Pancreas (tissue), 10 donors: ENCODE measurements around the gene TAF11L5. TPM values are rescaled to one million over a fixed set of nuclear protein-coding genes. Genes with fewer than 3 reads are reported as not detected.
"Not testable (repeated sequence)": the region's sequence is repeated elsewhere in the genome, so short reads cannot be mapped to it uniquely, and the experiment has no call there.

Source experiments
- ATAC-seq, 4 donors: fragments of 200-7000 bp; cut with Tn5 transposase; one replicate each; pipeline versions ENCODE4 v1.8.0 to v1.9.1; 2020; ENCODE audit warnings: mild to moderate bottlenecking in 4 of 4, moderate library complexity in 4 of 4
- DNase-seq, 6 donors: peaks; one replicate each; pipeline ENCODE4 v3.0.0-alpha.2; 2020
- FAIRE-seq: peaks from 2 replicates; lab custom pipeline; 2012; peaks lifted over from hg19 to GRCh38; lab: Jason Lieb, UNC
- H3K27ac ChIP-seq, 4 donors: fragments of 200-600 bp; sonication (generic); 1 replicate in 3 of 4; 2 replicates in 1 of 4; pipeline versions ENCODE4 v1.5.0 to v1.8.0; 2020
- H3K27me3 ChIP-seq, 4 donors: fragments of 200-600 bp; one replicate each; pipeline ENCODE4 v1.8.0; 2021
- H3K36me3 ChIP-seq, 3 donors: fragments of 200-600 bp; sonication (generic) in 1 of 3; one replicate each; pipeline versions ENCODE4 v1.5.0 to v1.8.0; 2020 to 2021
- H3K4me1 ChIP-seq, 3 donors: fragments of 200-600 bp; one replicate each; pipeline ENCODE4 v1.8.0; 2021
- H3K4me3 ChIP-seq, 4 donors: fragments of 200-600 bp; sonication (generic) in 2 of 4; one replicate each; pipeline versions ENCODE4 v1.5.0 to v1.8.0; 2020 to 2021
- H3K9me3 ChIP-seq, 4 donors: fragments of 200-600 bp; one replicate each; pipeline ENCODE4 v1.8.0; 2021
- WGBS, 2 donors: extraction: QIAGEN DNeasy Blood & Tissue Kit; methylation state at CpG; one replicate each; pipeline ENCODE4 v1.1.7; 2013; 5-methylcytosine and 5-hydroxymethylcytosine counted together
- intact Hi-C, 3 donors: fragments of 100-400 bp; cut with DNase I; formaldehyde crosslinking; loops; one replicate each; pipeline versions ENCODE4 v1.11.1 to v1.14.2; 2022
- polyA plus RNA-seq, 2 donors: library from polyadenylated mRNA; stranded (reverse); fragments of 200-250 nt; gene quantifications; one replicate each; pipeline ENCODE4 v1.2.3, GENCODE V29; 2013
- total RNA-seq, 6 donors: library from RNA; stranded (reverse); fragmentation: NEBNext Ultra II Directional in 4 of 6; extraction: Animal tissue kit (Norgen Biotek cat#: 25700) in 4 of 6; gene quantifications; one replicate each; pipeline versions ENCODE4 v1.2.1 to v1.2.4, GENCODE V29; 2021 to 2023
- TF ChIP-seq, protein P1 (sequence below), 4 donors: fragments of 200-600 bp; sonication (generic) in 3 of 4; IDR thresholded peaks; one replicate each; pipeline versions ENCODE4 v1.5.0 to v1.8.0; 2021; ENCODE audit warnings: antibody characterized with exemption in 4 of 4
- donor health status: healthy with polysubstance abuse.
- donor health status: DM: no; HTN: no; CAD: no; lungs with moderate emphysema.
- donor health status: DM: no; HTN: no; CAD: no.
- donor health status: control.
- donor health status: control.
- donor health status: Bipolar disorder and iron deficiency.
- donor health status: DM: yes; HTN: yes; CAD: no.
- donor health status: DM: no; HTN: no; CAD: no.
- donor health status: DM: no; HTN: no; CAD: no.
- donor health status: DM: yes; HTN: yes; CAD: no.

The TAF11L5 gene
- total RNA-seq (not detected), polyA plus RNA-seq (not detected)

GRCh38 chr5:17524935-17525334 is at the start of gene TAF11L5:
TAF11L5 (plus strand) TSS chr5:17525235.
- H3K9me3 ChIP-seq, FAIRE-seq, H3K4me3 ChIP-seq, H3K36me3 ChIP-seq, H3K27me3 ChIP-seq, H3K27ac ChIP-seq, H3K4me1 ChIP-seq, ATAC-seq, intact Hi-C loops, DNase-seq: not testable (repeated sequence)
- WGBS, 2 donors, result no CpG with 5 or more reads among the region's 15 CpGs

- Histone ChIP-seq H3K9me3 (no peaks in the 10 kb centered on the region), H3K4me1 (no peaks in the 10 kb centered on the region), H3K36me3 (no peaks in the 10 kb centered on the region), H3K27ac (no peak overlapping the region), H3K27me3 (no peaks in the 10 kb centered on the region), H3K4me3 (no peak overlapping the region)
- 53 to 66% methylated on average over 3 of the region's 3 CpGs for WGBS, 2 donors
- FAIRE-seq, result no peak
- TF ChIP-seq, protein P1, sequence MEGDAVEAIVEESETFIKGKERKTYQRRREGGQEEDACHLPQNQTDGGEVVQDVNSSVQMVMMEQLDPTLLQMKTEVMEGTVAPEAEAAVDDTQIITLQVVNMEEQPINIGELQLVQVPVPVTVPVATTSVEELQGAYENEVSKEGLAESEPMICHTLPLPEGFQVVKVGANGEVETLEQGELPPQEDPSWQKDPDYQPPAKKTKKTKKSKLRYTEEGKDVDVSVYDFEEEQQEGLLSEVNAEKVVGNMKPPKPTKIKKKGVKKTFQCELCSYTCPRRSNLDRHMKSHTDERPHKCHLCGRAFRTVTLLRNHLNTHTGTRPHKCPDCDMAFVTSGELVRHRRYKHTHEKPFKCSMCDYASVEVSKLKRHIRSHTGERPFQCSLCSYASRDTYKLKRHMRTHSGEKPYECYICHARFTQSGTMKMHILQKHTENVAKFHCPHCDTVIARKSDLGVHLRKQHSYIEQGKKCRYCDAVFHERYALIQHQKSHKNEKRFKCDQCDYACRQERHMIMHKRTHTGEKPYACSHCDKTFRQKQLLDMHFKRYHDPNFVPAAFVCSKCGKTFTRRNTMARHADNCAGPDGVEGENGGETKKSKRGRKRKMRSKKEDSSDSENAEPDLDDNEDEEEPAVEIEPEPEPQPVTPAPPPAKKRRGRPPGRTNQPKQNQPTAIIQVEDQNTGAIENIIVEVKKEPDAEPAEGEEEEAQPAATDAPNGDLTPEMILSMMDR (IDR thresholded peaks at IDR 0.05), result no peak
- ATAC-seq, result no peak
- intact Hi-C loops, result no loop called here
- DNase-seq, result no peak
Observed at GRCh38 chr5:17477043-17477442, 48.0 kb upstream of the TAF11L5 start.

- no peaks in the 10 kb centered on the region for H3K9me3 ChIP-seq
- no peaks in the 10 kb centered on the region for H3K27me3 ChIP-seq
- TF ChIP-seq, protein P1 (IDR thresholded peaks at IDR 0.05), result no peak
- no peaks in the 10 kb centered on the region for H3K36me3 ChIP-seq
- no peaks in the 10 kb centered on the region for H3K4me1 ChIP-seq
- ATAC-seq (no peak), FAIRE-seq (no peak), DNase-seq (no peak)
- H3K4me3 ChIP-seq, result no peak overlapping the region
- 56 to 58% methylated on average over 7 of the region's 7 CpGs for WGBS, 2 donors
- intact Hi-C loops, result no loop called here
- no peak overlapping the region for H3K27ac ChIP-seq
Observed at GRCh38 chr5:17477573-17478265, 47.3 kb upstream of the TAF11L5 start.

DNA sequence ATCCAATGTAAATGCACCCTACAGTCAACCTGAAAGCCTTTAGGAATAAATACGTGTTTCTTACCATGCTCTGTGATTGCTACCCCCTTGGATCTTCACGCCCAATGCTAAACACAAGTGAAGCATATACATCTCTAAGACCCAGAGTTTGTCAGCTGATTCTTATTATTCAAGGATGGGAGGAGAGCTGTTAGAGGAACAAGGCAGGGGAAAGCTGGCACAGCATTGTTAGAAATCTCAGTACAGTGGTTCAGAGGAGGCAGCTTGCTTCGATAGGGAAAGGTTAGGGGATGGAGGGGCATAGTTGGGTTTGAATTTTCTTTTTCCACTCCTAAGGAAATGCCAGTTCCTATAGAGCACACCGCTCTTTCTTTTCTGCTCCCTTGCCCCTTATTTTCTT is 43.7 kb upstream of the TAF11L5 start:
- FAIRE-seq (no peak), DNase-seq (no peak), ATAC-seq (no peak)
- TF ChIP-seq, protein P1 (IDR thresholded peaks at IDR 0.05), result no peak
- intact Hi-C loops, result no loop called here
- peaks cover 0 to 9% (median 0%) of the 10 kb centered on the region in 4 donors for H3K27me3 ChIP-seq
- H3K36me3 ChIP-seq, result no peaks in the 10 kb centered on the region
- no peaks in the 10 kb centered on the region for H3K4me1 ChIP-seq
- WGBS, 2 donors, result 50 to 60% methylated on average over 4 of the region's 4 CpGs
- H3K9me3 ChIP-seq, result no peaks in the 10 kb centered on the region
- H3K4me3 ChIP-seq, result no peak overlapping the region
- H3K27ac ChIP-seq, result no peak overlapping the region

DNA sequence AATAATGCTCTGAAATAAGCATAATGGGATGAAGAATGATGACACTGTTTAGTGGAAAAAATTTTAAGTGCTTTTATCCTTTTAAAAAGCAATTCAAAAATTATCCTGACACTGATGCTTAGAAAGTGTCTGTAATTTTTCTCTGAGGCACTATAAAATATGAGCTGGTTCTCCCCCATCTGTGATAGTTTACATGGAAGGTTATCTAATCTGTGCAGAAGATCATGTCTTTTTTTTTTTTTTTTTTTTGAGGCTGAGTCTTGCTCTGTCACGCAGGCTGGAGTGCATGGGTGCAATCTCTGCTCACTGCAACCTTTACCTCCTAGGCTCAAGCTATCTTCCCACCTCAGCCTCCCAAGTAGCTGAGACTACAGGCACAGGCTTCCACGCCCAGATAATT is 42.2 kb upstream of the TAF11L5 start:
- ATAC-seq (no peak), DNase-seq (no peak), FAIRE-seq (no peak)
- no peaks in the 10 kb centered on the region for H3K9me3 ChIP-seq
- H3K4me3 ChIP-seq, result no peak overlapping the region
- TF ChIP-seq, protein P1 (IDR thresholded peaks at IDR 0.05), result no peak
- H3K36me3 ChIP-seq, result no peaks in the 10 kb centered on the region
- WGBS, 2 donors, result 49 to 58% methylated on average over 2 of the region's 2 CpGs
- H3K4me1 ChIP-seq, result no peaks in the 10 kb centered on the region
- no peak overlapping the region for H3K27ac ChIP-seq
- peaks cover 0 to 9% (median 0%) of the 10 kb centered on the region in 4 donors for H3K27me3 ChIP-seq
- intact Hi-C loops, result no loop called here

GRCh38 chr5:17486464-17487173 is 38.4 kb upstream of the TAF11L5 start:
- not testable (repeated sequence) for H3K27ac ChIP-seq, FAIRE-seq

More at GRCh38 chr5:17486464-17487173, 38.4 kb upstream of the TAF11L5 start:
- H3K9me3 ChIP-seq, H3K4me1 ChIP-seq, DNase-seq, intact Hi-C loops, H3K27me3 ChIP-seq, H3K36me3 ChIP-seq, H3K4me3 ChIP-seq, ATAC-seq: not testable (repeated sequence)
- 69 to 79% methylated on average over 10 of the region's 10 CpGs for WGBS, 2 donors
